Thoracic aorta (tissue), 2 donors: ENCODE measurements around the gene ZNF219. TPM values are rescaled to one million over a fixed set of nuclear protein-coding genes. Genes with fewer than 3 reads are reported as not detected.

Source experiments
- ATAC-seq: fragments of 150-250 bp; one replicate; pipeline ENCODE4 v1.8.0; 2017; ENCODE audit warnings: low read depth; ENCODE audit not compliant: insufficient number of reproducible peaks, low FRiP score
- DNase-seq: peaks from one replicate; pipeline ENCODE4 v3.0.0-alpha.2; 2020; ENCODE audit warnings: low spot score
- H3K27ac ChIP-seq, 2 donors: fragments of 200-600 bp; sonication (generic); 1 replicate in 1 of 2; 2 replicates in 1 of 2; pipeline ENCODE4 v1.5.1; 2016; ENCODE audit warnings: mild to moderate bottlenecking in 2 of 2, moderate library complexity in 2 of 2
- H3K27me3 ChIP-seq: fragments of 200-600 bp; sonication (generic); replicated peaks from 2 replicates; pipeline ENCODE4 v1.6.0; 2016; ENCODE audit warnings: mild to moderate bottlenecking; ENCODE audit not compliant: insufficient read depth
- H3K36me3 ChIP-seq: fragments of 200-600 bp; sonication (generic); one replicate; pipeline ENCODE4 v1.5.1; 2016
- H3K4me1 ChIP-seq, 2 donors: fragments of 200-600 bp; sonication (generic); 1 replicate in 1 of 2; 2 replicates in 1 of 2; pipeline versions ENCODE4 v1.5.1 to v1.6.0; 2016; ENCODE audit warnings: low read depth in 2 of 2, mild to moderate bottlenecking in 1 of 2; ENCODE audit not compliant: control insufficient read depth in 1 of 2
- H3K4me3 ChIP-seq: fragments of 200-600 bp; sonication (generic); 2 replicates; pipeline ENCODE4 v1.5.1; 2016; ENCODE audit warnings: mild to moderate bottlenecking
- H3K9me3 ChIP-seq: fragments of 200-600 bp; sonication (generic); 2 replicates; pipeline ENCODE4 v1.5.1; 2016
- CTCF ChIP-seq: fragments of 200-600 bp; sonication (generic); IDR thresholded peaks from one replicate; pipeline ENCODE4 v1.5.1; 2019; ENCODE audit warnings: antibody characterized with exemption
- total RNA-seq, 2 donors: library from RNA; depleted of rRNA; stranded (reverse); fragments of >200 nt; gene quantifications; one replicate each; pipeline versions ENCODE4 v1.1.0 to v1.2.3, GENCODE V29; 2016

The ZNF219 gene
- total RNA-seq, 2 donors from 2014 or later, result 34.7 to 74.2 TPM

GRCh38 chr14:21097636-21098075, 799 bp downstream of the ZNF219 start:
- peak overlapping the region; percentile 68 for H3K4me3 ChIP-seq
- no peaks in the 10 kb centered on the region for H3K9me3 ChIP-seq
- peaks cover 5 to 23% of the 10 kb centered on the region in 2 donors for H3K4me1 ChIP-seq
- no peak for ATAC-seq
- no peaks in the 10 kb centered on the region for H3K27me3 ChIP-seq
- DNase-seq, result no peak
- peak overlapping the region; percentile 72 to 75 for H3K27ac ChIP-seq
- no peaks in the 10 kb centered on the region for H3K36me3 ChIP-seq
- no peak for TF ChIP-seq CTCF

GRCh38 chr14:21096978-21097635, 1.3 kb downstream of the ZNF219 start:
- no peak for ATAC-seq
- no peaks in the 10 kb centered on the region for H3K27me3 ChIP-seq

GRCh38 chr14:21096438-21096837, 2.0 kb downstream of the ZNF219 start:
- no peak overlapping the region for H3K4me3 ChIP-seq
- ATAC-seq, result no peak
- H3K9me3 ChIP-seq, result no peaks in the 10 kb centered on the region
- TF ChIP-seq CTCF, result no peak
- peaks cover 5 to 26% of the 10 kb centered on the region in 2 donors for H3K4me1 ChIP-seq
- no peak for DNase-seq
- no peaks in the 10 kb centered on the region for H3K27me3 ChIP-seq
- H3K36me3 ChIP-seq, result peaks cover 6% of the 10 kb centered on the region
- peak overlapping the region in 1 of 2 donors; percentile 72 for H3K27ac ChIP-seq

More at GRCh38 chr14:21096978-21097635, 1.3 kb downstream of the ZNF219 start:
- Histone ChIP-seq H3K4me1 (peaks cover 5 to 25% of the 10 kb centered on the region in 2 donors), H3K9me3 (no peaks in the 10 kb centered on the region), H3K27ac (peak overlapping the region; percentile 72 to 75), H3K4me3 (peak overlapping the region; percentile 68), H3K36me3 (peaks cover under 1% of the 10 kb centered on the region)
- DNase-seq, result no peak
- no peak for TF ChIP-seq CTCF

GRCh38 chr14:21095430-21096205, 2.8 kb downstream of the ZNF219 start:
- peaks cover 9% of the 10 kb centered on the region for H3K36me3 ChIP-seq
- H3K4me3 ChIP-seq, result no peak overlapping the region
- TF ChIP-seq CTCF, result no peak
- no peaks in the 10 kb centered on the region for H3K27me3 ChIP-seq
- DNase-seq (no peak), ATAC-seq (no peak)
- H3K27ac ChIP-seq, result peak overlapping the region in 1 of 2 donors; percentile 72
- no peaks in the 10 kb centered on the region for H3K9me3 ChIP-seq
- H3K4me1 ChIP-seq, result peaks cover 5 to 26% of the 10 kb centered on the region in 2 donors
